ENCODE measurements around the gene GRHPR.
A peak's percentile ranks its signal among the peaks of the same experiment; 100 is the strongest.
"Not testable (repeated sequence)": the region's sequence is repeated elsewhere in the genome, so short reads cannot be mapped to it uniquely, and the experiment has no call there.

GRHPR gene

DNA sequence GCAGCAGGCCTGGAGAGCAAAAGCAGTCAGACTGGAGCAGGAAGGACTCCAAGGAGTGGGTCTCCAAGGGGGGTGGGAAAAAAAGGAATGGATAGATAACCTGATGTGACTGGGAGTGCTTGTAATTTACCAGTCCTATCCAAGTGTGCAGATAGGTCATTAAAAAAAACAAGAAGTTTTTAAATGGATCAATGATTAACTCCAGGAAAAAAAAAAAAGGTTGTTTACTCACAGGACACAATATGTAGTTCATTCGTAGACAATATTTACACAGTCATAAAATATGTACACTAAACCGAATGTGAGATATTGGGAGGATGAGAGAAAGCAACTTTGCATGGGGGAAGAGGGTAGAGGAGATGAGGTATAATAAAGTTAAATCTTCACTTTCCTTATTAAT lies 22.4 kb downstream of the GRHPR start:
- no peak for FAIRE-seq

DNA sequence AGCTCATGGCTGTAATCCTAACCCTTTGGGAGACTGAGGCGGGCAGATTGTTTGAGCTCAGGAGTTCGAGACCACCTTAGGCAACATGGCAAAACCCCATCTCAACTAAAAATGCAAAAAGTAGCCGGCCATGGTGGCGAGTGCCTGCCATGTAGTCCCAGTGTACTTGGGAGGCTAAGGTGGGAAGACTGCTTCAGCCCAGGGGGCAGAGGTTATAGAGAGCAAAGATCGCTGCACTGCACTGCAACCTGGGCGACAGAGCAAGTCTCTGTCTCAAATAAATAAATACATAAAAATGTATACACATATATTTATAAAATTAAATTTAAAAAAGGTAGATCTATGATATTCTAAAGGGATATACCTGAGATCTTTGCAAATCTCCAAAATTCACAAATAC lies 23.3 kb downstream of the GRHPR start:
- FAIRE-seq (no peak), DNase-seq (ENCODE audit: insufficient read length, low spot score) (no peak)

More for the DNA sequence above, 22.4 kb downstream of the GRHPR start:
- DNase-seq (ENCODE audit: insufficient read length, low spot score), result no peak

DNA sequence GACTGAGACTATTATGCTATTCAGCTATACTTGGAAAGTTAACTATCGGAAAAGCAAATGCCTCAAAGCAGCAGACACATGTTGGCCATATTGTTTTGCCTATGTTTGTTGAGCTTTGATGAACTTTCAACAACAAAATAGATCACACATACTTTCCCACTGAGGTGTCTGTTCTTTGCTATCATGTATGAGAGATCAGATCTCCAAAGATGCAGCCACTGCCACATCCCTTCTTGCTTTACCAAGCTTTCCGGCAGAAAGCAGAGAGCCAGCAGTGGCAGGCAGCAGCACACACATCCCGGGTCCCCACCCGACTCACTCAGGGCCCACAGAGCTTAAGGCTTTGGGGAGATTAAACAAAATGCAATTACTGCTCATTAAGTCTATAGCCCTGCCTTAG lies 23.9 kb downstream of the GRHPR start:
- no peak for FAIRE-seq
- no peak for DNase-seq (ENCODE audit: insufficient read length, low spot score)

DNA sequence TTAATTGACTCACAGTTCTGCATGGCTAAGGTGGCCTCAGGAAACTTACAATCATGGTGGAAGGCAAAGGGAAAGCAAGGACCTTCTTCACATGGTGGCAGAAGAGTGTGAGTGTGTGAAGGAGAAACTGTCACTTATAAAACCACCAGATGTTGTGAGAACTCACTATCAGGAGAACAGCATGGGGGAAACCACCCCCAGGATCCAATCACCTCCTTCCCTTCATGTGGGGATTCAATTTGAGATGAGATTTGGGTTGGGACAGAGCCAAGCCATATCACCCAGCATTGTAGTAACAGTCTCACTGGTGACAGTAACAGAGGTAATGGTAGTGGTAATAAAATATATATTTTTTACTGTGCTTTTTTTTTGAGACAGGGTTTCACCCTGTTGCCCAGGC lies 24.6 kb downstream of the GRHPR start:
- no peak for FAIRE-seq

DNA sequence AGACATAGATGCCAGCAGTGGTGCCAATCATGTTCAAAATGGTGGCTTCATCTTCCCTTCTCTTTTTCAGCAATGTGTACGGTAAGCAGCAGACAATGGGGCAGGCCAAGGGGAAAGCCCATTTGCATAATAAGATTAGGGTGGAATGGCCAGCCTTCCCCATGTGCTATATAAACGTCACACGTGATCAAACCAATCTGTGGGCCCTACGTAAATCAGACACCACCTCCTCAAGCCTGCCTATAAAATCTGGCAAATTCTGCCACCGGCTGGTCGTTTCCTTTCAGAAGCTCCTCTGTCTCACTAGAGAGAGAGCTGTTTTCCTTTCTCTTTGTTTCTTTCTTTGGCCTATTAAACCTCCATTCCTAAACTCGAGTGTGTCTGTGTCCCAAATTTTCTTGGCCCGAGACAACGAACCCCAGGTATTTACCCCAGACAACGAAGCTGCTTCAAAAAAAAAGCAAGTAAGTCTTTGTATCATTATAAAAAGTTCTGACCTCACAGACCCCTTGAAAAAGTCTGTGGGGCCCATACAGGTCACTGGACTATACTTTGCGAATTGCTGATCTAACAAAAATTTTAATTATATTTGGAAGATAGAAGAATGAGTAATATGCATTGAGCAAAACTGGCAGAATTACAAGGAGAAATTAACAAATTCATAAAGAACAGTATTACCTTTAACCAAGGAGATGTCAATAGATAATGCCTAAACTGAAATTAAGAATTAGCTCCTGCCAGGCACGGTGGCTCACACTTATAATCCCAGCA lies 27.6 kb downstream of the GRHPR start:
- DNase-seq (ENCODE audit: insufficient read length, low spot score), result no peak
- no peak for FAIRE-seq

More for the DNA sequence above, 24.6 kb downstream of the GRHPR start:
- DNase-seq (ENCODE audit: insufficient read length, low spot score), result no peak

DNA sequence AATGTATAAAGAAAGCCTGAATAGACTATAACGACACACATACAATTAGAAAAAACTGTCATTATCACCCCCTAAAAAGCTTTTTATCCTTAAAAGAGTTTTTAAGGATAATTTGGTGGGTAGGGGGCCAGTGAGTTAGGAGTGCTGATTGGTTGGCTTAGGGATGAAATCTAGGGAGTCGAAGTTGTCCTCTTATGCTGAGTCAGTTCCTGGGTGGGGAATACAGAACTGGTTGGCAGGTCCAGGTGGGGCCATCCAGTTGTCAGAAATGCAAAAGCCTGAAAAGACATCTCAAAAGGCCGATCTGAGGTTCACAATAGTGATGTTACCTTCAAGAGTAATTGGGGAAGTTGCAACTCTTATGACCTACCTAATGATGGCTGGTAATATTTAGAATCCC lies 29.1 kb downstream of the GRHPR start:
- FAIRE-seq, result no peak
- no peak for DNase-seq (ENCODE audit: insufficient read length, low spot score)

DNA sequence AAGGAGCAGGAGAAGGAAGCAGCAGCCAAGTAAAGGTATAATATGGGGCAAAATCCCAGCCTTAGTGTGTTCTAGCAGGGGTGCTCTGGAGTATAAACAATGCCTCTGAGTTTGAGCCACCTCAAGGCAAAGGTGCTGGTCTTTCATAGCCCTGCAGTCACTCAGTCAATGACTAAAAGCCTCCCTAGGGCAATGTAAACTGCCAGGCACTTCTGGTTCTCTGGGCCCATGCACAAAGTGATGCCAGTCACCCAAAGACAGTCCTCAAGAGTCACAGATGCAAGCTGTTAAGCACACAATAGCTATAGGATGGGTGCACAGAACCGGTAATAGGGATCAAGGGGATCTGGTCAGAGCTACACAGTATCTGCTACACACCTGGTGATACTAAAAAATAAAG lies 30.1 kb downstream of the GRHPR start:
- FAIRE-seq (no peak), DNase-seq (ENCODE audit: insufficient read length, low spot score) (no peak)

DNA sequence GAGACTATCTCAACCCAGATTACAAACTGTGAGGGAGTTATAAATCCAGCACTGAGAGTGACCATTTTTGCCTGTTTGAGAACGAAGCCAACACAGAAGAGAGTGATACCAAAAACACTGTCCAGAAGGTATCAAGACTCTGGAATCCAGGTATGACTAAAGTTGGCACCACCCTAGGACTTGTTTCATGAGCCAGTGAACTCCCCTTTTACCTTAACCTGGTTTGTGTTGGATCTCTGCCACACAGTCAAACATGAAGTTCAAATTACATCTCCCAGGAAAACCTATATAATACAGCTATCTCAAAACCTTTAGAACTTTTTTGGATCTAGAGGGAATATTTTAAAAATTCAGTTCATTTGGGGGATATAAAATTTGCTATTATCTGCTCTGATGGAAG lies 31.3 kb downstream of the GRHPR start:
- no peak for DNase-seq (ENCODE audit: insufficient read length, low spot score)
- no peak for FAIRE-seq

DNA sequence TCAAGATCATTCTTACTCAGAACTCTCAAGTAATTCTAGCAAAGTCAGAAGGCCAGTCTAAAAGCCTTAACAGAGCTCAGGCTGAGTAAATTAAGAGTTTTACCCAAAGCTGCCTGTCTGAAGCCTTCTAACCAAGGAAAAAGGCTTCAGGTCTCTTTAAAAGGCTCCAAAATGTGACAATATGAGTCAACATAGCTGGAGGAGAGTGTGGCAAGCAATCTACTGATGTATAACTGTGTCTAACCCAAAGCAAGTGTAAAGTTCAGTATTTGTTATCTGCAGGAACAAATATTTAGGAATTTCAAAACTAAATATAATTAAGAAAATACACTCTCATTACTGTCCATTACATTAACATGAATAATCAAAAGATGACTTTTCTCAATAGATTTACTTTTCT lies 31.7 kb downstream of the GRHPR start:
- FAIRE-seq (no peak), DNase-seq (ENCODE audit: insufficient read length, low spot score) (no peak)

DNA sequence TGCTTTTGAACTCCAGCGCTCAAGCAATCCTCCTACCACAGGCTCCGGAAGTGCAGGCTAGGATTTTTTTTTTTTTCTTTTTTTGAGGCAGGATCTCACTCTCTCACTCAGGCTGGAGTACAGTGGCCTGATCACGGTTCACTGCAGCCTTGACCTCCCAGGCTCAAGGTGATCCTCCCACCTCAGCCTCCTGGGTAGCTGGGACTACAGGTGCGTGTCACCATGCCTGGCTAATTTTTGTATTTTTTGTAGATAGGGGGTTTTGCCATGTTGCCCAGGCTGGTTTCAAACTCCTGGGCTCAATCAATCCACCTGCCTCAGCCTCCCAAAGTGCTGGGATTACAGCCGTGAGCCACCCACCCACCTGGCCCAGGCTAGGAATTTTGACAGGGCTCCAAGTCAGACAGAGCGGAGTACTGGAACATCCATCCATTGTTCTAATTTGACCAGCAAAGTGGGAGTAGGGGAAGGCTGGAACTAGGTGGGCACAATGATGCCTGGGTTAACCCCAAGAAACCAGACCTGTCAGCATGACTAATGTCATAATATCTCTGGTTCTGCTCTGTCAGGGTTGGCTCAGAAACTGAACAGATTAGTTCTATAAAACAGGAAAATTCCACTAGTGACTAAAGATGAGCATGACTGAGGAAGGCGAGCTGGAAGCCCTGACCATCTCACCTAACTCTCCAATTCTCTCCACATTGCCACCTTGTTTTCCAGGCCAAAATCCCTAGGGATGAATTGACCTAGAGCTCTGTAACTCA lies 33.6 kb downstream of the GRHPR start:
- FAIRE-seq (no peak), DNase-seq (ENCODE audit: insufficient read length, low spot score) (no peak)

DNA sequence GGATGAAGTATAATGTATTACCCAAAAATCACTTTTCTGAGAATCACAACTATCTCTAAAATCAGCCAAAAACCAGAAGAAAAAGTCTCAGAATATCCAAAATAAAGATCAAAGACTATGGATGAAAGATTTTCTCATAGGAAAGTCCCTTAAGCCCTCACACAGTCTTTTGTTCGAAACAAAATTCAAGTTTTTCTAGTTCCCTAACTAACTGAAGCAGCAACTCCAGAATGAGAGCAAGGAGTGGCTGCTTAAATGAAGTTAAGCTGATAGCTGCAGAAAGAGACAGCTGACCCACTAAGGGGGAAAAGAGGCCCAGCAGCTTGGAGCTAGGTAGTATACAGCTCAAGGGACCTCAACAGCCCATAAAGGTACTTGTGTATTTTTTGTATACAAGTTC lies 34.3 kb downstream of the GRHPR start:
- no peak for FAIRE-seq

DNA sequence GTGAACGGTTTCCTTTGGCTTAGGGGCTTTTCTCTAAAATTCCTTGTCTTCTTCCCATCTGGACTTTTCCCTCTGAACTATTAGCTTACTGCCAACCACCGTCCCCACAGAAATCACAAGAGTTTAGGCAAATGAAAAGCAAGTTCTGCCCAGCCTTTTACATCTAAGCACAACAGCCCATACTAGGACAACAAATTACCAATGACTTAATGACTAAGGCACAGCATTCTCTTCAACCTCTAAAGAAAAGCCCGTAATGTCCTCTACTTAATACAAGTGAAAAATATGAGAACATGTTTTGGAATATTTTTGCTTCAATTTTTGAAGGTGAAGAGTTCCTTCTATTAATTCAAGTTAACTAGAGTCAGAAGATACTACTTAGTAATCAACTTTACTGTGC lies 41.5 kb downstream of the GRHPR start:
- DNase-seq (ENCODE audit: insufficient read length, low spot score), result no peak
- peak; percentile 14 for FAIRE-seq

More for the DNA sequence above, 34.3 kb downstream of the GRHPR start:
- DNase-seq (ENCODE audit: insufficient read length, low spot score), result no peak

DNA sequence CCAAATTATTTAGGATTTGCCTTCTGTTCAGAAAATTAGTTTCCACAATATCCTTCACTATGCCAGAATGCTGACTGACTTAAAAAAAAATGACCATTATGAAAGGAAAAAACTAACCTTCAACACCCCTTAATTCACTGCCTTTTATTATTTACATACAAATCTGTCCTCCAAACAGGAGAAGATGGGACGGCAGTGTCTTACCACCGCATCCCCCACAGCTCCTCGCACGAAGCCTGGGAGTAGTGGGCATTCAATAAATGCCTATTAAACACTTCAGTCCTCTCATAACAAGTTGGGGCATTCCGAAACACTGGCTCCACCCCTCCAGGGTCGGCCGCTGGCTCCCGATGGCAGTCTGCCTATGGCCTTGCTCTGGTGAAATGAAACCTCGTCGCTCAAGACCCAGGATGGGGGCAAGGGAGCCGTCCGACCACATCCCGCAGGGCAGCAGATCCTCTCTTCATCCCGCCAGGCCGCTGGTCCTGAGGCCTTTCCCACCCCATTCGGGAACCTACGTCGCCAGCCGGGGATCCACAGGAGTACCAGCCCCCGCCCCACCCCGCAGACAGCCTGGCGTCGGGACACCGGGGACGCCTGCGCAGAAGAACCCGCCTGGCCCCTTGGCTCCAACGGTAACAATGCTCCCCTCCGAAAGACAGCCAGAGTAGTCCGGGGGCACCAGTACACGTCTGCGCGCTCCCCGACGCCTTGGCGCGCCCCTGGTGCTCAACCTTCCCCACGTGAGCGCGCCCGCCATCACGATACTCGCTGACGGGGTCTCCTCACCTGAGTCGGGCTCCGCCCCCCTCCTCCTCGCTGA lies 42.1 kb downstream of the GRHPR start:
- DNase-seq (ENCODE audit: insufficient read length, low spot score), result peak; percentile 28
- no peak for FAIRE-seq

DNA sequence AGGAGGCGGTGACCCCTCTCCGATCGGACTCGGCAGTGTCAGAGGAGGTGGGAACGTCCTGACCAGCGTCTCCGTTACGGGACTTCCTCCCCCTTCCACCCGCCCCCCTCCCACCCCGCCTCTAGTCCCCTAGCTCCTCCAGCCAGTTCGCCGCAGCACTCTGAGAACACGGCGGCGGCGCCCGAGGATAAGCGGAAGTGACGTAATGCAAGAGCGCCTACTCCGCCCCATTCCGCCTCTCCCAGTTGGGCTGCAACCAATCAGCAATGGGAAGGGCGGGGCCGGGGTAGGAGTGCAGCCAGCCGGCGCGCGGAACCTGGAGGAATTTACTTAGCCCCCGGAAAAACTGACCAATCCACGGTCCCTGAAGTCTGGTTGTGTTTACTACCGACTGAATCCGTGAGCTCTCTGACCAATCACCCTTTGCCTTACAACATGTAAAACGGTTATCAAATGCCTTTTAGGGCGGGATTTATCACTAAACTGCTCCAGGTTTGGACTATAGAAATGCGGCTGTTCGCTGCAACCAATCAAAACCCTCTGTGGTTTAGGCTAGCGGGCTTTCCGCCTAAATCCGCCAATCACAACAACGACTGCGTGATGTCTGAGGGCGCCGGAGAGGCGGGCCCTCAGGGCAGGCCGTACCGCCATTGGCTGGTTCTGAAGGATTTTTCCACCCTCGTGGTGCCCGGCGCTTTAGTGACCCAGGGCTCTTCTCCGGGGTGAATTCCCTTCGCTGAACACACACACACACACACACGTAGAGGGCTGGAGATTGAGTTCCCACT lies 42.9 kb downstream of the GRHPR start, which contains the start of gene ZBTB5:
TSS of gene ZBTB5 (minus strand) at position 202 of the 788 bp plus-strand sequence. CDS start 22,899 bp downstream, outside the sequence.
- FAIRE-seq (peak; percentile 98), DNase-seq (ENCODE audit: insufficient read length, low spot score) (peak; percentile 83)

DNA sequence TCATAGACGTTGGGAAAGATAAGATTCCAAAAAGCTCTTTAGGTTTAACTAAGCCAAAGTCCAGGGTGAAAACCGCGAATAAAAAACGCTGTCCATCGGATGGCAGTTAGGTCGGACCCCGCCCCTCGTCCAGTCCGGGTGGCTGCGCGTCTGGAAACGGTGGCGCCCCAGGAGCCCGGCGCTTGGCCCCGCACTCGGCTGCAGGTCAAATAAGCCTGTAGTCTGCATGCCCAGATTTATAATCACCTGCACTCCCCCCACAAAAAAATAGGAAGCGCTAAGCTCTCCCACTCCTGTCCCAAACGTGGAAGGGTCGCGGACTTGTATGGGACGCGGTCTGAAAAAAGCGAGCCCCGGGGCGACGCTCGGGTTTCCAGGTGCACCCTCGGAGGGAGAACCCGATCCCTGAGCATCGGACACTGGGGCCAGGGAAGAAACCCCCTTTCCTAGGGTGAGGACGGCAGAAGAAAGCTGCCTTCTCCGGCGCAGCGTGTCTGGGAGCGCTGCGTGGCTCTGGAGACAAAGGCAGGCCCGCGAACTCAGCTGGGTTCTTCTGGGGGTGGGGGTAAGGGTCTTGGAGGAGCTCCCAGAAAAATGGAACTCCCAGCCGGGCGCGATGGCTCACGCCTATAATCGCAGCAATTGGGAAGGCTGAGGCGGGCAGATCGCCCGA lies 43.7 kb downstream of the GRHPR start:
- FAIRE-seq (no peak), DNase-seq (ENCODE audit: insufficient read length, low spot score) (no peak)

DNA sequence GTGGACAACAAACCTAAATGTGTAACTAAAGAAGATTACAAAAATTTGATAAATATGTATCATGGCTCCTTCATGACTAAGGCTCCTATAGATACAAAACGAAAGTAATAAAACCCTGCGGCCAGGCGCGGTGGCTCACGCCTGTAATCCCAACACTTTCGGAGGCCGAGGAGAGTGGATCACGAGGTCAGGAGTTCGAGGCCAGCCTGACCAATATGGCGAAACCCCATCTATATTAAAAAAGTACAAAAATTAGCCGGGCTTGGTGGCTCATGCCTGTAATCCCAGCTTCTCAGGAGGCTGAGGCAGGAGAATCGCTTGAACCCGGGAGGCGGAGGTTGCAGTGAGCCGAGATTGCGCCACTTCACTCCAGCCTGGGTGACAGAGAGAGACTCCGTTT lies 45.0 kb downstream of the GRHPR start:
- FAIRE-seq, result not testable (repeated sequence)

DNA sequence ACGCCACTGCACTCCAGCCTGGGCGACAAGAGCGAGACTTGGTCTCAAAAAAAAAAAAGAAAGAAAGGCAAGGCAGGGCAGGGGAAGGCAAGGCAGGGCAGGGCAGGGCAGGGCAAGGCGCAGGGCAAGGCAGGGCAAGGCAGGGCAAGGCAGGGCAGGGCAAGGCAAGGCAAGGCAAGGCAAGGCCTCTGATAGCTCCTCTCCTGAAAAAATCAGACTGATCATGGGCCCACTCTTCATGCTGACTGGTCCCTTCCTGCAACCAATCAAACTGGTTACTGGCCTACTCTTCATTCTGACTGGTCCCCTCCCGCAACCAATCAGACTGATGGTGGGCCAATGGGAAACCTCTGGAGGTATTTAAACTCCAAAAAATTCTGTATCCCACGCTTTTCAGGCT lies 46.1 kb downstream of the GRHPR start:
- no peak for FAIRE-seq
- DNase-seq (ENCODE audit: insufficient read length, low spot score), result no peak

More for the DNA sequence above, 45.0 kb downstream of the GRHPR start:
- DNase-seq (ENCODE audit: insufficient read length, low spot score), result not testable (repeated sequence)

DNA sequence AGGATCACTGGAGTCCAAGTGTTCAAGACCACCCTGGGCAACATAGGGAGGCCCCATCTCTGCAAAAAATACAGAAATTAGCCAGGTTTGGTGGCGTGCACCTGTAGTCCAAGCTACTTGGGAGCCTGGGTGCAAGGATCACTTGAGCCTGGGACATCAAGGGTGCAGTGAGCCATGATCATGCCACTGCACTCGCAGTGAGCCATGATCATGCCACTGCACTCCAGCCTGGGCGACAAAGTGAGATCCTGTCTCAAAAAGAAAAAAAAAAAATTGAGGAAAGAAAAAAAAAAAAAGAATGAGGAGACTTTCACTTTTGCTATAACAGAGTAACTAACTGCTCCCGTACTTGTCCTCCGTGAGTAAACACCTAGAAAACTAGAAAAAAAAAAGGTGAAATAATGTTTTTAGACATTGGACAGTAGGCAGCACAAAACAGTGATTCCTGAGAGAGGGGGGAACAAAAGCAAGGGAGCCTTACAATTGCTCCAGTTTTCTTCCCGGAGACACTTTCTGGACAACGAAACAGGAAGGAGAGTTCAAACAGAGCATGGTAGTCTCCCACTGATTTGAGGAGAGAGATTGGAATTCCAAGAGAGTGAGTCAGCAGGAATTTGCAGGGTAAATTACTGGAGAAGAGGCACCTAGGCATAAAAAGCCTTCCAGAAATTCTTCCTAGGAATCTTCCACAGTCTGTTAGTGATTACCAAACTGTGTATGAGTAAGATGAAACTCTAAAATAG lies 49.6 kb downstream of the GRHPR start:
- DNase-seq (ENCODE audit: insufficient read length, low spot score) (no peak), FAIRE-seq (no peak)

DNA sequence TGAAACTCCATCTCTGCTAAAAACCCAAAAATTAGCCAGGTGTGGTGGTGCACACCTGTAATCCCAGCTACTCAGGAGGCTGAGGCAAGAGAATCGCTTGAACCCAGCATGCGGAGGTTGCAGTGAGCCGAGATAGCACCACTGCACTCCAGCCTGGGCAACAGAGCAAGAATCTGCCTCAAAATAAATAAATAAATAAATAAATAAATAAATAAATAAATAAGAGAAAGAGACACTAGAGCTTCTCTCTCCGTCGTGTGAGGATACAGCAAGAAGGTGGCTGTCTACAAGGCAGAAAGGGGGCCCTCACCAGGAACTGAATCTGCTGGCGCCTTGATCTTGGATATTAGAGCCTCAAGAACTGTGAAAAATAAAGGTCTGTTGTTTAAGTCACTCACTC lies 51.5 kb downstream of the GRHPR start:
- DNase-seq (ENCODE audit: insufficient read length, low spot score); FAIRE-seq: not testable (repeated sequence)
